CD4-positive, alpha-beta T cell (primary cell): ENCODE data around the gene RPTN. TPM values are rescaled to one million over a fixed set of nuclear protein-coding genes. Genes with fewer than 3 reads are reported as not detected.

Experiments
- ATAC-seq: fragments of 200-7000 bp; cut with Tn5 transposase; one replicate; pipeline ENCODE4 v1.10.0; 2022; ENCODE audit warnings: mild to moderate bottlenecking; ENCODE audit not compliant: poor library complexity
- CTCF ChIA-PET: fragments of 350-600 bp; sonication (Branson Sonifier 250); formaldehyde crosslinking; loops from one replicate; lab custom pipeline; 2021; ENCODE audit warnings: antibody characterized with exemption, inconsistent platforms; lab: Charles Lee
- POLR2A ChIA-PET: fragments of 350-600 bp; sonication (Branson Sonifier 250); formaldehyde crosslinking; loops from one replicate; lab custom pipeline; 2021; ENCODE audit warnings: antibody characterized with exemption, inconsistent platforms; lab: Charles Lee
- DNase-seq, 14 experiments: peaks; one replicate each; pipeline ENCODE4 v3.0.0-alpha.2; 2013 to 2020; ENCODE audit warnings: mixed read lengths in 2 of 14
- H3K27ac ChIP-seq, 2 donors: one replicate each; pipeline versions ENCODE4 v1.5.1 to v1.7.0; 2013; ENCODE audit warnings: low read length in 2 of 2, low read depth in 1 of 2, mild to moderate bottlenecking in 1 of 2
- H3K27me3 ChIP-seq, 2 experiments: 1 replicate in 1 of 2; 2 replicates in 1 of 2; pipeline versions ENCODE4 v1.6.1 to v1.7.0; 2013; ENCODE audit warnings: low read length in 2 of 2, control low read depth in 1 of 2, mild to moderate bottlenecking in 1 of 2, moderate library complexity in 1 of 2; ENCODE audit not compliant: insufficient read depth in 2 of 2, control insufficient read depth in 1 of 2
- H3K36me3 ChIP-seq: one replicate; pipeline ENCODE4 v1.6.1; 2013; ENCODE audit warnings: low read length, control low read depth; ENCODE audit not compliant: insufficient read depth
- H3K4me1 ChIP-seq: one replicate; pipeline ENCODE4 v1.6.1; 2013; ENCODE audit warnings: low read length, control low read depth; ENCODE audit not compliant: insufficient read depth
- H3K4me3 ChIP-seq: one replicate; pipeline ENCODE4 v1.5.1; 2013; ENCODE audit warnings: mild to moderate bottlenecking, low read length, moderate library complexity
- H3K9me3 ChIP-seq, 2 experiments: 1 replicate in 1 of 2; 2 replicates in 1 of 2; pipeline versions ENCODE4 v1.6.1 to v1.7.0; 2013; ENCODE audit warnings: low read length in 2 of 2, mild to moderate bottlenecking in 2 of 2, control low read depth in 1 of 2, moderate library complexity in 1 of 2; ENCODE audit not compliant: control insufficient read depth in 1 of 2, insufficient read depth in 1 of 2
- H3K27ac Mint-ChIP-seq: one replicate; pipeline ENCODE4 v1.8.0; 2020; ENCODE audit warnings: mixed read lengths
- H3K27me3 Mint-ChIP-seq: one replicate; pipeline ENCODE4 v1.8.0; 2021; ENCODE audit warnings: mixed read lengths
- H3K36me3 Mint-ChIP-seq: one replicate; pipeline ENCODE4 v1.8.0; 2021; ENCODE audit warnings: low read depth, mixed read lengths
- H3K4me1 Mint-ChIP-seq: one replicate; pipeline ENCODE4 v1.8.0; 2021; ENCODE audit warnings: low read depth, mixed read lengths
- H3K4me3 Mint-ChIP-seq: one replicate; pipeline ENCODE4 v1.8.0; 2020; ENCODE audit warnings: mild to moderate bottlenecking, mixed read lengths
- H3K9me3 Mint-ChIP-seq: one replicate; pipeline ENCODE4 v1.8.0; 2020; ENCODE audit warnings: mixed read lengths
- CTCF ChIP-seq: fragments of 200-600 bp; IDR thresholded peaks from one replicate; pipeline ENCODE4 v1.8.0; 2022; ENCODE audit warnings: antibody characterized with exemption, mild to moderate bottlenecking
- intact Hi-C, 2 experiments: fragments of 100-400 bp; cut with DNase I in 1 of 2; cut with micrococcal nuclease in 1 of 2; formaldehyde crosslinking; loops; one replicate each; pipeline versions ENCODE4 v1.15.1 to v1.9.0; 2023 to 2025; cut with DNase I, micrococcal nuclease
- total RNA-seq, 174 experiments: library from RNA in 2 of 174; stranded (reverse) in 2 of 174; gene quantifications; one replicate each; pipeline ENCODE4 v1.2.3 and lab custom pipeline; 2021 to 2026

Gene RPTN
- total RNA-seq, 2 experiments from 2014 or later, result not detected

GRCh38 chr1:152107984-152108881 is 50.8 kb downstream of the RPTN start:
- H3K27ac ChIP-seq, result no peak overlapping the region
- POLR2A ChIA-PET, result no interaction called here
- Mint-ChIP-seq H3K4me3 (peak overlapping the region; percentile 3), H3K27ac (no peak overlapping the region), H3K4me1 (no peaks in the 10 kb centered on the region), H3K9me3 (no peaks in the 10 kb centered on the region), H3K36me3 (no peaks in the 10 kb centered on the region), H3K27me3 (peaks cover 31% of the 10 kb centered on the region)
- peaks cover 55% of the 10 kb centered on the region for H3K4me1 ChIP-seq
- CTCF ChIA-PET, result no interaction called here
- peaks cover 61 to 76% of the 10 kb centered on the region in 2 experiments for H3K27me3 ChIP-seq
- no peaks in the 10 kb centered on the region for H3K36me3 ChIP-seq
- no peak for TF ChIP-seq CTCF
- intact Hi-C loops, result no loop called here
- no peak for ATAC-seq
- H3K4me3 ChIP-seq, result peak overlapping the region; percentile 8
- DNase-seq, result peak in 2 of 14 experiments; percentile 23 to 28
- H3K9me3 ChIP-seq, result peaks cover 0 to 38% of the 10 kb centered on the region in 2 experiments

DNA sequence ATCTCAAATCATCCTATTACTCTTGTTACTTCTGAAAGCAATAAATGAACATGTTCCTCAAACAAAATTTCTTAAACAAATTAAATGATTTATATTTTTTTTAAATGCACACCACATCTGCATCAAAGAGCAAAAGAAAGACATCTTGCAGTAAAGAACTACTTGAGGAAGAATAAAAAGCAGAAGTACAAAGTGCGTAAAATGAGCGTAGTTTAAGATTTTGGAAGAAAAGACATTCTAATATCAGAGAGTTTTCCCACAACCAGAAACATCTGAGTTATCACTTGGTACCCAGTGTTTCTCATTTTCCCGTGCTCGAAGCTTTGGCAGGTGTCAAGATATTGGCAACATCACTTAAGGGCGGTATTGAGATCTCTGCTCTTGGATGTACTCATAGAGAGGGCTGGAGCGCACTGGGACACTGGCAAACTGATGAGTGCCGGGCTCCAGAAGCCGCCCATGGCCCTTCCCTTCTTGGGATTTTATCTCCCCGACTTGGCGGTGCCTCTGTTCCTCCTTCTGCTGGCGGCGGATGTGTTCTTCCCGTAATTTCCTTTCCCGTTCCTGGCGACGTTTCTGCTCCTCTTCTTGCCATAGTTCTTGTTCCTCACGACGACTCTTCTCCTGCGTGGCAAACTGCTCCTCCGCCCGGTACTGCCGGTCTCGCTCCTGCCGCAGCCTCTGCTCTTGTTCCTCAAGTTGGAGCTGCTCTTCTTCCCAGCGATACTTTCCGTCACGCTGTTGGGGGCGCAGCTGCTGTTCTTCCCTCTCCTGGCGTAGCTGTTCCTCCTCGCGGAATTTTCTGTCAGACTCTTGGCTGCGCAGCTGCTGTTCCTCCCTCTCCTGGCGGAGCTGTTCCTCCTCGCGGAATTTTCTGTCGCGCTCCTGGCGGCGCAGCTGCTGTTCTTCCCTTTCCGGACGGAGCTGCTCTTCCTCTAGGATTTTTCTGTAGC is 51.7 kb downstream of the RPTN start:
- H3K27ac Mint-ChIP-seq, result no peak overlapping the region
- POLR2A ChIA-PET, result no interaction called here

More for the DNA sequence above, 51.7 kb downstream of the RPTN start:
- H3K36me3 ChIP-seq, result no peaks in the 10 kb centered on the region
- H3K36me3 Mint-ChIP-seq, result no peaks in the 10 kb centered on the region
- H3K4me3 Mint-ChIP-seq, result peak overlapping the region; percentile 32
- no peak for TF ChIP-seq CTCF
- intact Hi-C loops, result no loop called here
- no peaks in the 10 kb centered on the region for H3K4me1 Mint-ChIP-seq
- ATAC-seq, result no peak
- no peak overlapping the region for H3K4me3 ChIP-seq
- H3K9me3 ChIP-seq, result peaks cover 0 to 38% of the 10 kb centered on the region in 2 experiments
- H3K4me1 ChIP-seq, result peaks cover 49% of the 10 kb centered on the region
- H3K27me3 ChIP-seq, result peaks cover 52 to 71% of the 10 kb centered on the region in 2 experiments
- H3K27ac ChIP-seq, result no peak overlapping the region
- H3K27me3 Mint-ChIP-seq, result peaks cover 38% of the 10 kb centered on the region
- CTCF ChIA-PET, result no interaction called here
- peak in 2 of 14 experiments; percentile 13 for DNase-seq
- H3K9me3 Mint-ChIP-seq, result no peaks in the 10 kb centered on the region
